ENCODE measurements around the gene C16orf54. TPM values are rescaled to one million over a fixed set of nuclear protein-coding genes. Genes with fewer than 3 reads are reported as not detected.

C16orf54 gene
- total RNA-seq, 3 donors from 2014 or later, result 1.6 to 3.4 (median 1.7) TPM

GRCh38 chr16:29720703-29721102 lies 25.1 kb downstream of the C16orf54 start:
- intact Hi-C loops (cut with DNase I, micrococcal nuclease), result no loop called here
- Histone ChIP-seq H3K36me3 (ENCODE audit: low read depth) (no peaks in the 10 kb centered on the region), H3K4me1 (ENCODE audit: low read depth) (no peaks in the 10 kb centered on the region), H3K9me3 (no peaks in the 10 kb centered on the region), H3K4me3 (no peak overlapping the region)
- TF ChIP-seq CTCF (IDR thresholded peaks at IDR 0.05), result no peak
- DNase-seq (no peak), ATAC-seq (no peak)

- ATAC-seq (no peak), DNase-seq (no peak)
- TF ChIP-seq CTCF (IDR thresholded peaks at IDR 0.05), result no peak
- H3K4me3 ChIP-seq, result no peak overlapping the region
- H3K9me3 ChIP-seq, result no peaks in the 10 kb centered on the region
- no peaks in the 10 kb centered on the region for H3K4me1 ChIP-seq (ENCODE audit: low read depth)
- intact Hi-C loops (cut with DNase I, micrococcal nuclease), result no loop called here
- no peaks in the 10 kb centered on the region for H3K36me3 ChIP-seq (ENCODE audit: low read depth)
Measured at GRCh38 chr16:29719063-29719462, 26.7 kb downstream of the C16orf54 start.

- H3K9me3 ChIP-seq, result no peaks in the 10 kb centered on the region
- intact Hi-C loops (cut with DNase I, micrococcal nuclease), result no loop called here
- H3K4me3 ChIP-seq, result no peak overlapping the region
- TF ChIP-seq CTCF (IDR thresholded peaks at IDR 0.05), result no peak
- DNase-seq (no peak), ATAC-seq (no peak)
- no peaks in the 10 kb centered on the region for H3K36me3 ChIP-seq (ENCODE audit: low read depth)
- H3K4me1 ChIP-seq (ENCODE audit: low read depth), result no peaks in the 10 kb centered on the region
Measured at GRCh38 chr16:29717113-29717512, 28.7 kb downstream of the C16orf54 start.

- intact Hi-C loops (cut with DNase I, micrococcal nuclease), result no loop called here
- ATAC-seq (no peak), DNase-seq (no peak)
- Histone ChIP-seq H3K4me1 (ENCODE audit: low read depth) (no peaks in the 10 kb centered on the region), H3K9me3 (no peaks in the 10 kb centered on the region), H3K36me3 (ENCODE audit: low read depth) (no peaks in the 10 kb centered on the region), H3K4me3 (no peak overlapping the region)
- no peak for TF ChIP-seq CTCF (IDR thresholded peaks at IDR 0.05)
Measured at GRCh38 chr16:29714972-29715371, 30.8 kb downstream of the C16orf54 start.

- TF ChIP-seq CTCF (IDR thresholded peaks at IDR 0.05), result no peak
- ATAC-seq, result no peak
- intact Hi-C loops (cut with DNase I, micrococcal nuclease), result no loop called here
Measured at GRCh38 chr16:29714396-29714795, 31.4 kb downstream of the C16orf54 start.

GRCh38 chr16:29712809-29713208 lies 33.0 kb downstream of the C16orf54 start:
- intact Hi-C loops (cut with DNase I, micrococcal nuclease), result no loop called here
- no peaks in the 10 kb centered on the region for H3K4me1 ChIP-seq (ENCODE audit: low read depth)
- ATAC-seq (no peak), DNase-seq (no peak)
- no peak for TF ChIP-seq CTCF (IDR thresholded peaks at IDR 0.05)
- no peaks in the 10 kb centered on the region for H3K36me3 ChIP-seq (ENCODE audit: low read depth)
- H3K9me3 ChIP-seq, result no peaks in the 10 kb centered on the region
- no peak overlapping the region for H3K4me3 ChIP-seq

More at GRCh38 chr16:29714396-29714795, 31.4 kb downstream of the C16orf54 start:
- Histone ChIP-seq H3K4me3 (no peak overlapping the region), H3K4me1 (ENCODE audit: low read depth) (no peaks in the 10 kb centered on the region), H3K9me3 (no peaks in the 10 kb centered on the region), H3K36me3 (ENCODE audit: low read depth) (no peaks in the 10 kb centered on the region)
- no peak for DNase-seq

Data from mucosa of descending colon (tissue), 3 donors.